HG02870 (cell line): ENCODE measurements around the gene PLEKHN1.
"Not testable (repeated sequence)": the region's sequence is repeated elsewhere in the genome, so short reads cannot be mapped to it uniquely, and the experiment has no call there.

Source experiments
- ATAC-seq: cut with Tn5 transposase; IDR thresholded peaks from one replicate; pipeline ENCODE4 v1.9.1; 2021; ENCODE audit warnings: mild to moderate bottlenecking, moderate library complexity; ENCODE audit not compliant: unreplicated experiment

The PLEKHN1 gene

DNA sequence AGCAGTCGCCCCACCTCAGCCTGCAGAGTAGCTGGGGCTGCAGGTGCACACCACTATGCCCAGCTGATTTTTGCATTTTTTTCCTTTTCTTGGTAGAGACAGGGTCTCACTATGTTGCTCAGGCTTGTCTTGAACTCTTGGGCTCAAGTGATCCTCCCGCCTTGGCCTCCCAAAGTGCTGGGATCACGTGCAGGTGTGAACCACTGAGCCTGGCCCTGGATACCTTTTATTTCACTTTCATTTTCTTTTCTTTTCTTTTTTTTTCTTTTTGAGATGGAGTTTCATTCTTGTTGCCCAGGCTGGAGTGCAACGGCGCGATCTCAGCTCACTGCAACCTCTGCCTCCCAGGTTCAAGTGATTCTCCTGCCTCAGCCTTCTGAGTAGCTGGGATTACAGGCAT, 25.0 kb downstream of the PLEKHN1 start:
- ATAC-seq = not testable (repeated sequence)

DNA sequence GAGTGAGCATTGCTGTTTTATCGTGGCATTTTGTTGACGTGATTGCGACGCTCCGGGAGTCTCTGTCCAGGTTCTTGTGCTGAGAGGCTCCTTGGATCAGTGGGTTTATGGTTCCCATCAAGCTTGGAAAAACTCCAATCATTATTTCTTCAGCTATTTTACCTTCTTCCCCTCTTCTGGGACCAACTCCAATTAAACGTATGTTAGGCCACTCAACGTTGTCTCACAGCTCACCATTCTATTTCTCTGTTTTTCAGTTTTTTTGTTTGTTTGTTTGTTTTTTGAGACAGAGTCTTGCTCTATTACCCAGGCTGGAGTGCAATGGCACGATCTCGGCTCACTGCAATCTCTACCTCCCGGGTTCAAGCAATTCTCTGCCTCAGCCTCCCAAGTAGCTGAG, 25.6 kb downstream of the PLEKHN1 start:
- no peak for ATAC-seq

GRCh38 chr1:992362-992761, 26.1 kb downstream of the PLEKHN1 start:
- no peak for ATAC-seq

GRCh38 chr1:993379-993995, 27.2 kb downstream of the PLEKHN1 start:
- no peak for ATAC-seq

GRCh38 chr1:994546-994945, 28.3 kb downstream of the PLEKHN1 start:
- ATAC-seq = not testable (repeated sequence)

DNA sequence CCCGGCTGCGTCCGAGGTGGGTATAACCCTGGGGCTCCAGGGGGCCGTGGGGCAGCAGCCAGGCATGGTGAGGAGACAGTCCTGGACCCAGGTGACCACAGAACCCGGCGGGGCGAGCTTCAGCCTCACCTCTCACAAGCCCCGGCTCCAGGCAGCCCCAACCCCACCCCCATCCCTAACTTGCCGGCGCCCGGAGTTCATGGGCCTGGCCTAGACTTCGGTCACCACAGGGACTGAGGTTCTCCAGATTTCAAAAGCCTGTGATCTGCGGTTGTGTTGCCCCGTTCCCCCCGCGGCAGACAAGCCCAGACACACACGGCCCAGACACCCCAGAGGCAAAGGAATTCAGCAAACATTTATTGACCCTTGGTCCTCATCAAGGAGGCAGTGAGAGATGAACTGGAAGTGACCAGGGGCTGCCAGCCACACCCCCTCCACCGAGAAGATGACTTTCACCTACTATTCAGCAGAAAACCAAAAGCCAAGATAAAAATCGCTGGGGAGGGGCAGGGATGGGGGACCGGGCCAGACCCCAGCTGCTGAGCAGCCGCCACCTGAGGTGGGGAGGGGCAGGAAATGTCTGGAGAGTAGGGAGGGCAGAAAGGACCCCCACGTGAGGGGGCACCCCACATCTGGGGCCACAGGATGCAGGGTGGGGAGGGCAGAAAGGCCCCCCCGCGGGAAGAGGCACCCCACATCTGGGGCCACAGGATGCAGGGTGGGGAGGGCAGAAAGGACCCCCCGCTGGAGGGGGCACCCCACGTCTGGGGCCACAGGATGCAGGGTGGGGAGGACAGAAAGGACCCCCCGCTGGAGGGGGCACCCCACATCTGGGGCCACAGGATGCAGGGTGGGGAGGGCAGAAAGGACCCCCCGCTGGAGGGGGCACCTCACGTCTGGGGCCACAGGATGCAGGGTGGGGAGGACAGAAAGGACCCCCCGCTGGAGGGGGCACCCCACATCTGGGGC, 29.7 kb downstream of the PLEKHN1 start:
- no peak for ATAC-seq

DNA sequence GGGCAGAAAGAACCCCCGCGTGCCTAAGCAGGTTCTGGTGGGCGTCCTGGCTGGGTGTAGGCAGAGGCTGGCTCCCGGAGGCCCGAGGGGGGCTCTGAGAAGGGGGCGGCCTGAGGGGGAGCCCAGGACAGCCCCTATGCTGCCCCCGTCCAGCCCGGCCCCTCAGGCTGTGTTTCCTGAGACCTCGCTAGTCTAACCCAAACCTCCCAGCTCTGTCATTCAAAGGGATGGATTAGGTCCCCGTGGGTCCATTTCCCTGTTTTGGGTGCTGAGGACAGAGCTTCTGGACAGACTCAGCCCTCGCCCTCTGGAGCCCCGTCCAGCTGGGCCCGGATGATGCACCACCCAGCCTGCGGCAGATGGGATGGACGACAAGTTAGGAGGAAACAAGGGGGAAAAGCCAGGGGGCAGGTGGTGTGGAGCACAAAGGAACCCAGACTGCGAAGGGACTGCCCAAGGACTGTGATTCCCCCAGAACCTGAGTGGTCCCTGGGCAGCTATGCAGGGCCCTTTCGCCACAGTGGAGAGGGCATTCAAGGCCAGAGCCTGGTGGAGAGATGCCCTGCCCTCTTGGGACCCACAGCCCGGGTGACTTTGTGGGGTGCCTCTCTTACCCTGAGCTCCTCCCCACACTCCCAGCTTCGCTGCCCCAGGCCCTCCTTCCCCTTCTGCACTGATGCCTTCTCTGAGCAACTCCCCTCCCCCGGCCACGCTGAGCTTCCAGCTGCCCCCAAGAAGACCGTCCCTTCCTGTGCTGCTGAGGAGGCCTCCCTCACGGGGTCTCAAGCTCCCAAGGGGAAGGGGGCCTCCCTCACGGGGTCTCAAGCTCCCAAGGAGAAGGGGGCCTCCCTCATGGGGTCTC, 30.8 kb downstream of the PLEKHN1 start:
- no peak for ATAC-seq

DNA sequence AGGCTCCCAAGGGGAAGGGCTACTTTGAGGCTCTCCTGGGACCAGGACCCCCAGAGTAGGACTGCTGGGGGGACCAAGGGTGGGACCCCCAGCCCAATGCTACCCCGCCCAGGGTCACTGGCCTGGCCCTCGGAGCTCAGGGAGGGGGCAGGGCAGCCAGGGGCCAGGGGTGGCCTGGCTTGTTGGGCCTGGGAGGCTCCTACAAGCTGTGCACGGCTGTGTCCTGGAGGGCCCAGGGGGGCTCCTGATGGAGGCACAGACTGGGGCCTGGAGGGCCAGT, 31.4 kb downstream of the PLEKHN1 start:
- no peak for ATAC-seq

- ATAC-seq = no peak
Observed at GRCh38 chr1:997993-998744, 31.9 kb downstream of the PLEKHN1 start.

- ATAC-seq = no peak
Observed at GRCh38 chr1:998745-998994, 32.4 kb downstream of the PLEKHN1 start.

DNA sequence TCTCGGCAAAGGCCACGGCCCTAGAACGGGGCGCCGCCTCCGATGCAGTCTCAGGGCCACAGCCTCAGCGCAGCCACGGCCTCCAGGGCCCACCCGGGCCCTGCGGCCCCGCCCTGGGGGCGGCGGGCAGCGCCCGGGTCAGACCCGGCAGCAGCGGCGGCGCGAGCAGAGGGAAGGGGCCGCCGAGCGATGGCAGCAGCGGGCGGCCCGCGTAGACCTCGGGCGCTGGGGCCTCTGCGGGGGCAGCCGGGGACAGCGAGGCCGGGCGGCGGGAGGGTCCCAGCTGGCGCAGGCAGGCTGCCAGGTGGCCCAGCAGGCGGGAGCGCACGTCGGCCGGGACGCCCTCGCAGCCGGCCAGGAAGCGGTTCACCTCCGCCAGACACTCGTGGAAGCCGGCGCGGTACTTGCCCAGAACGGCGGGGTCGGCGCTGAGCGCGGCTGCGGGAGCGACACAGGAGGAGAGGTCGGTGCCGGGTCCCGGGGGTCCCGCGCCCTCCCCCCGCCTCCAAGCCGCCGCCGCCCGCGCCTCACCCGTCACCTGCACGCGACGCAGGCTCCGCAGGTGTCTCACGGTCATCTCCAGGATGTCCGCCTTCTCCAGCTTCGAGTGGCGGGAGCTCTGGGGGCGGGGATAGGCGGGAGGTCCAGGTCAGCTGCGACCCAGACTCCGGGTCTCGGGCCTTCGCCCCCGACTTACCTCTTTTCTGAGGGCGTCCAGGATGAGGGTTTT, 32.9 kb downstream of the PLEKHN1 start:
- ATAC-seq = no peak

- no peak for ATAC-seq
Observed at GRCh38 chr1:999725-1000356, 33.6 kb downstream of the PLEKHN1 start, which contains the start of gene HES4. Gene HES4 (minus strand): TSS chr1:1000097. CDS start chr1:999973, 124 bp downstream.

- no peak for ATAC-seq
Observed at GRCh38 chr1:1000357-1001056, 34.2 kb downstream of the PLEKHN1 start.

DNA sequence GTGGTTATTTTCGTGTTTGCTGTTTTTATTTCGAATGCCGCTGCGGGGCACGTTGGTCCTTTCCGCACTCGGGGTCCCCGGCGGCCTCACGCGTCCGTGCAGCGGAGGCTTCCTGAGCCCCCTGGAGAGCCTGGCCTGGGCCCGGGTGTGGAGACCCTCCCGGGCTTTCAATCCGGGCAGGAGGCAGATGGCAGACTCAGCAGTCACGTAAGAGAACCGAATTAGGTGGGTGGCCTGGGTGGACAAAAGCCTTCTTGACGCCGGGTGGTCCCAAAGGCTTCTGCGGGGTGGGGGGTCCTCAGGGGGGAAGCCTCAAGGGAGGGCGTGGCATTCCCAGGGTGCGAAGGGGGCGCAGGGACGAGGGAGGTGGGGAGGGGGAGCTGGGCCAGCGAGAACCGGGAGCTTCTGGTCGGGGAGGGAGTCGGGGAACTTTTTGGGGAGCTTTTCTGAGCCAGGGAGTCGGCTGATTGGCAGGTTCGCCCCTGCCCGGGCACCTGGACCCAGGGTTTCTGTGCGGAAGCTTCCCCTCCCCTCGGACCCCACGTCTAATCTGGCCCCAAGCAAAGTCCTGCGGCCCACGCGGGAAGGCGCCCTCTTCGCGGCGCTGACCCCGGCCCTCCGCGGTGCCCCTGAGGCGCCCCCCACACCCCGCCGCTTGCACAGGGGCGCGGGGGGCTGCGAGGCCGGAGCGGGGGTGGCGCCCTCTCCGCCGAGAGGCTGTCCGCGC, 34.9 kb downstream of the PLEKHN1 start:
- ATAC-seq = no peak

GRCh38 chr1:1003618-1004419, 37.5 kb downstream of the PLEKHN1 start:
- ATAC-seq = no peak

DNA sequence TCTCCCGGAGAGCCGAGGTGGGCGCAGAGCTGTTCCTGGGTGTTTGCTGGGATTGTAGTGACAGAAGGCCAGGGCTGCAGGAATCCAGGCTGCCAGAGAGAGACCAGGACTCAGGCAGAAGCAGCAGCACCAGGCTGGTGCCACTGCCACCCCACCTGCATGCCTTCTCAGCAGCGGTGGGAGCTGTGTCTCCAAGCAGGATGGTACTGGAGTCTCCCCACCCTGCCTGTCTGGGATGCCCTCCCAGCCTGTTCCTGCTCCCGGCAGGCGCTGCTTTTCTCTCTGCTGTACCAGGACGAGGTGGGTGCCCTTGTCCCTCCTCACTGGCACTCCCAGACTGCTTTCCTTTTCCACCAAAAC, 38.1 kb downstream of the PLEKHN1 start:
- no peak for ATAC-seq

GRCh38 chr1:1004780-1005697, 38.8 kb downstream of the PLEKHN1 start:
- ATAC-seq = no peak
